Psoas muscle (tissue), 8 donors: ENCODE results near the gene VEGFB. TPM values are rescaled to one million over a fixed set of nuclear protein-coding genes. Genes with fewer than 3 reads are reported as not detected.

Experiments
- ATAC-seq, 4 donors: fragments of 200-7000 bp; cut with Tn5 transposase; one replicate each; pipeline ENCODE4 v1.9.1; 2020; ENCODE audit warnings: moderate library complexity in 3 of 4, mild to moderate bottlenecking in 2 of 4
- DNase-seq, 2 donors: peaks; one replicate each; pipeline ENCODE4 v3.0.0-alpha.2; 2020
- H3K27ac ChIP-seq: fragments of 200-600 bp; one replicate; pipeline ENCODE4 v1.8.0; 2022
- H3K27me3 ChIP-seq, 3 donors: fragments of 200-600 bp in 1 of 3; one replicate each; pipeline versions ENCODE4 v1.6.1 to v1.8.0; 2013 to 2022; ENCODE audit warnings: low read length in 2 of 3, mild to moderate bottlenecking in 2 of 3, moderate library complexity in 1 of 3; ENCODE audit not compliant: insufficient read depth in 3 of 3
- H3K36me3 ChIP-seq, 2 donors: fragments of 200-600 bp in 1 of 2; one replicate each; pipeline versions ENCODE4 v1.6.1 to v1.8.0; 2013 to 2022; ENCODE audit warnings: low read depth in 1 of 2, mild to moderate bottlenecking in 1 of 2, moderate library complexity in 1 of 2; ENCODE audit not compliant: insufficient read depth in 1 of 2
- H3K4me1 ChIP-seq: fragments of 200-600 bp; one replicate; pipeline ENCODE4 v1.8.0; 2022
- H3K4me3 ChIP-seq: fragments of 200-600 bp; one replicate; pipeline ENCODE4 v1.8.0; 2022; ENCODE audit warnings: mild to moderate bottlenecking
- H3K9me3 ChIP-seq: fragments of 200-600 bp; one replicate; pipeline ENCODE4 v1.8.0; 2022
- WGBS, 3 donors: extraction: QIAGEN DNeasy Blood & Tissue Kit; methylation state at CpG; one replicate each; pipeline versions ENCODE4 v1.1.6 to v1.1.7; 2013; 5-methylcytosine and 5-hydroxymethylcytosine counted together
- intact Hi-C, 2 donors: fragments of 100-400 bp; cut with DNase I; formaldehyde crosslinking; loops; one replicate each; pipeline versions ENCODE4 v1.11.0 to v1.14.2; 2022
- polyA plus RNA-seq, 3 donors: library from polyadenylated mRNA; stranded (reverse); fragments of 200-250 nt; gene quantifications; one replicate each; pipeline ENCODE4 v1.2.3, GENCODE V29; 2013
- total RNA-seq, 4 donors: library from RNA; stranded (reverse); fragmentation: NEBNext Ultra II Directional in 2 of 4; extraction: Animal tissue kit (Norgen Biotek cat#: 25700) in 2 of 4; gene quantifications; one replicate each; pipeline versions ENCODE4 v1.2.1 to v1.2.4, GENCODE V29; 2021 to 2023
- TF ChIP-seq, protein P1 (sequence below): fragments of 200-600 bp; IDR thresholded peaks from one replicate; pipeline ENCODE4 v1.8.0; 2022; ENCODE audit warnings: antibody characterized with exemption
- donor health status: healthy with polysubstance abuse.
- donor health status: DM: no; HTN: no; CAD: no; lungs with moderate emphysema.
- donor health status: Bipolar disorder and iron deficiency.
- donor health status: healthy.
- donor health status: DM: yes; HTN: yes; CAD: no.
- donor health status: DM: no; HTN: no; CAD: no.
- donor health status: DM: no; HTN: no; CAD: no.
- donor health status: DM: yes; HTN: yes; CAD: no.

VEGFB gene
- total and polyA plus RNA-seq, 7 donors: 77.0 to 125 (median 100.0) TPM

- ATAC-seq: no peak
Observed at GRCh38 chr11:64209563-64209843, 24.9 kb upstream of the VEGFB start.

DNA sequence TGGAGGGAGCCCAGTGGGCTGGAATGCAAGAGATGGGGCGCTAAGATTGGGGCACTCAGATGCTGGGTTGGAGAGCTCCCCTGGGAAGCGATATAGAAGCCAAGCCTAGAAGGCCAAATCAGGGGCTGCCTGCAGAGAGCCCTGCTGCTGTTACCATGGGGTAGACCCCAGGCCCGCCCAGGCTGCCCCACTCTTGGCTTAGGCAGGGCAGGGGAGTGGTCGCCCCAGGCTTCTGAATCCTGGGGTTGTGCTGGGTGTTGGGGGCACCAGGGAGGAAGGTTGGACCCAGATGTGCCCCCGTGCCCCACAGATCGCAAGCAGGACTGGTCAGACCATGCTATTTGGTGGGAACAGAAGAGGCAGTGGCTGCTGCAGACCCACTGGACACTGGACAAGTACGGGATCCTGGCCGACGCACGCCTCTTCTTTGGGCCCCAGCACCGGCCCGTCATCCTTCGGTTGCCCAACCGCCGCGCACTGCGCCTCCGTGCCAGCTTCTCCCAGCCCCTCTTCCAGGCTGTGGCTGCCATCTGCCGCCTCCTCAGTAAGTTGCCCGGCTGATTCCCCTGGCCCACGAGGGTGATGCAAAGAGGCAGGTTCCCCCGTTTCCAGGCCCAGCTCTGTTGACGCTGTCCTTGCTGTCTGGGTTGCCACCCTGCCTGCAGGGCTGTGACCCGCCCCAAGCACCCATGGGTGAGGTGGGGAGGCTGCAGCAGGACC lies 23.9 kb upstream of the VEGFB start:
- Histone ChIP-seq H3K27me3 (no peaks in the 10 kb centered on the region), H3K36me3 (peaks cover 0 to 36% of the 10 kb centered on the region in 2 donors), H3K27ac (no peak overlapping the region), H3K4me1 (no peaks in the 10 kb centered on the region), H3K4me3 (no peak overlapping the region), H3K9me3 (no peaks in the 10 kb centered on the region)
- DNase-seq (no peak), ATAC-seq (no peak)
- intact Hi-C loops: no loop called here
- 90 to 94% (median 91%) methylated on average over 18 to 24 of the region's 24 CpGs for WGBS, 3 donors
- TF ChIP-seq, protein P1, sequence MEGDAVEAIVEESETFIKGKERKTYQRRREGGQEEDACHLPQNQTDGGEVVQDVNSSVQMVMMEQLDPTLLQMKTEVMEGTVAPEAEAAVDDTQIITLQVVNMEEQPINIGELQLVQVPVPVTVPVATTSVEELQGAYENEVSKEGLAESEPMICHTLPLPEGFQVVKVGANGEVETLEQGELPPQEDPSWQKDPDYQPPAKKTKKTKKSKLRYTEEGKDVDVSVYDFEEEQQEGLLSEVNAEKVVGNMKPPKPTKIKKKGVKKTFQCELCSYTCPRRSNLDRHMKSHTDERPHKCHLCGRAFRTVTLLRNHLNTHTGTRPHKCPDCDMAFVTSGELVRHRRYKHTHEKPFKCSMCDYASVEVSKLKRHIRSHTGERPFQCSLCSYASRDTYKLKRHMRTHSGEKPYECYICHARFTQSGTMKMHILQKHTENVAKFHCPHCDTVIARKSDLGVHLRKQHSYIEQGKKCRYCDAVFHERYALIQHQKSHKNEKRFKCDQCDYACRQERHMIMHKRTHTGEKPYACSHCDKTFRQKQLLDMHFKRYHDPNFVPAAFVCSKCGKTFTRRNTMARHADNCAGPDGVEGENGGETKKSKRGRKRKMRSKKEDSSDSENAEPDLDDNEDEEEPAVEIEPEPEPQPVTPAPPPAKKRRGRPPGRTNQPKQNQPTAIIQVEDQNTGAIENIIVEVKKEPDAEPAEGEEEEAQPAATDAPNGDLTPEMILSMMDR: no peak

More at GRCh38 chr11:64209563-64209843, 24.9 kb upstream of the VEGFB start:
- intact Hi-C loops: loop anchor here in 1 of 2 donors (5.0 kb wide), 1 partner anchor 93 kb away; the partner anchor contains the start of gene CATSPERZ
- Histone ChIP-seq H3K36me3 (peaks cover 0 to 43% of the 10 kb centered on the region in 2 donors), H3K4me1 (peaks cover 6% of the 10 kb centered on the region), H3K27me3 (no peaks in the 10 kb centered on the region), H3K9me3 (no peaks in the 10 kb centered on the region), H3K27ac (no peak overlapping the region), H3K4me3 (no peak overlapping the region)
- WGBS, 3 donors: 80 to 88% (median 85%) methylated on average over 8 of the region's 8 CpGs
- TF ChIP-seq, protein P1: no peak
- no peak for DNase-seq

DNA sequence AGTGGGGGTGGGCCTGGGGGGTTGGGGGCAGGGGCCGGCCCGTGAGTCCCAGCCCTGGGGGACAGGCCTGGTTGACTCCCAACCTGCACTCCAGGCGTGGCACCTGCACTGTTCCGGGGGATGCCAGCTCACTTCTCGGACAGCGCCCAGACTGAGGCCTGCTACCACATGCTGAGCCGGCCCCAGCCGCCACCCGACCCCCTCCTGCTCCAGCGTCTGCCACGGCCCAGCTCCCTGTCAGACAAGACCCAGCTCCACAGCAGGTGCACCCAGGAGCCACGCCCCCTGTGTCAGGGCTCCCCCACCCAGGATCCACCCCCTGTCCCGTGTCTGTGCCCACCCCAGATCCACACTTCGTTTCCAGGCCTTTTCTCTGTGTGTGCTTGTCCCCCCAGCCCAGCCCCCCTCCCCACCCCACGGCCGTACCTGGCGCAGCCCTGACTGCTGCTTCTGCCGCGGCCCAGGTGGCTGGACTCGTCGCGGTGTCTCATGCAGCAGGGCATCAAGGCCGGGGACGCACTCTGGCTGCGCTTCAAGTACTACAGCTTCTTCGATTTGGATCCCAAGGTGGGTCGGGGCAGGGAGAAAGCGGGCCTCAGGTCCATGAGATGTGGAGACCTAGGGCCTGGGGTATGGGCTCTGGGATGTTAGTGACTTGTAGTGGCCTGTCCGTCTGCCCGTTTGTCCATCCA lies 23.1 kb upstream of the VEGFB start:
- no peak overlapping the region for H3K27ac ChIP-seq
- peaks cover 0 to 31% of the 10 kb centered on the region in 2 donors for H3K36me3 ChIP-seq
- no peaks in the 10 kb centered on the region for H3K9me3 ChIP-seq
- TF ChIP-seq, protein P1: no peak
- intact Hi-C loops: no loop called here
- no peak for ATAC-seq
- no peaks in the 10 kb centered on the region for H3K27me3 ChIP-seq
- H3K4me3 ChIP-seq: no peak overlapping the region
- DNase-seq: no peak
- no peaks in the 10 kb centered on the region for H3K4me1 ChIP-seq
- 84 to 91% (median 87%) methylated on average over 27 to 30 of the region's 30 CpGs for WGBS, 3 donors

- TF ChIP-seq, protein P1: no peak
- no peak overlapping the region for H3K4me3 ChIP-seq
- H3K27ac ChIP-seq: no peak overlapping the region
- ATAC-seq: no peak
- 75 to 84% (median 82%) methylated on average over 6 of the region's 6 CpGs for WGBS, 3 donors
- H3K36me3 ChIP-seq: peaks cover 0 to 32% of the 10 kb centered on the region in 2 donors
- no peaks in the 10 kb centered on the region for H3K27me3 ChIP-seq
- no peaks in the 10 kb centered on the region for H3K4me1 ChIP-seq
- intact Hi-C loops: no loop called here
- H3K9me3 ChIP-seq: no peaks in the 10 kb centered on the region
- DNase-seq: no peak
Observed at GRCh38 chr11:64216879-64217278, 17.5 kb upstream of the VEGFB start.
